ENCODE data around the gene RGS13.
"Not testable (repeated sequence)": the region's sequence is repeated elsewhere in the genome, so short reads cannot be mapped to it uniquely, and the experiment has no call there.

Gene RGS13

GRCh38 chr1:192683081-192683480 lies 47.1 kb downstream of the RGS13 start:
- not testable (repeated sequence) for DNase-seq

- no peak for DNase-seq
Measured at GRCh38 chr1:192689459-192689858, 53.5 kb downstream of the RGS13 start.

- no peak for DNase-seq
Measured at GRCh38 chr1:192691041-192691440, 55.1 kb downstream of the RGS13 start.

- no peak for DNase-seq
Measured at GRCh38 chr1:192696082-192696481, 60.1 kb downstream of the RGS13 start.

GRCh38 chr1:192697771-192698170 lies 61.8 kb downstream of the RGS13 start:
- DNase-seq, result no peak

- DNase-seq, result no peak
Measured at GRCh38 chr1:192698731-192699130, 62.8 kb downstream of the RGS13 start.

GRCh38 chr1:192700834-192701271 lies 64.9 kb downstream of the RGS13 start:
- DNase-seq, result no peak

GRCh38 chr1:192702212-192702902 lies 66.4 kb downstream of the RGS13 start:
- no peak for DNase-seq

- no peak for DNase-seq
Measured at GRCh38 chr1:192703283-192704206, 67.6 kb downstream of the RGS13 start.

GRCh38 chr1:192705510-192705909 lies 69.6 kb downstream of the RGS13 start:
- DNase-seq, result no peak

- DNase-seq, result no peak
Measured at GRCh38 chr1:192706936-192707335, 71.0 kb downstream of the RGS13 start.

- no peak for DNase-seq
Measured at GRCh38 chr1:192707978-192708547, 72.1 kb downstream of the RGS13 start.

- DNase-seq, result no peak
Measured at GRCh38 chr1:192709544-192709943, 73.6 kb downstream of the RGS13 start.
